ENCODE measurements around the gene ACBD3. TPM values are rescaled to one million over a fixed set of nuclear protein-coding genes. Genes with fewer than 3 reads are reported as not detected.

ACBD3 gene
- total and polyA plus RNA-seq, 2 of the 8 experiments (the other 6 are each of a cell fraction or from before 2014, with no cell fraction given): 8.4 to 29.4 TPM

DNA sequence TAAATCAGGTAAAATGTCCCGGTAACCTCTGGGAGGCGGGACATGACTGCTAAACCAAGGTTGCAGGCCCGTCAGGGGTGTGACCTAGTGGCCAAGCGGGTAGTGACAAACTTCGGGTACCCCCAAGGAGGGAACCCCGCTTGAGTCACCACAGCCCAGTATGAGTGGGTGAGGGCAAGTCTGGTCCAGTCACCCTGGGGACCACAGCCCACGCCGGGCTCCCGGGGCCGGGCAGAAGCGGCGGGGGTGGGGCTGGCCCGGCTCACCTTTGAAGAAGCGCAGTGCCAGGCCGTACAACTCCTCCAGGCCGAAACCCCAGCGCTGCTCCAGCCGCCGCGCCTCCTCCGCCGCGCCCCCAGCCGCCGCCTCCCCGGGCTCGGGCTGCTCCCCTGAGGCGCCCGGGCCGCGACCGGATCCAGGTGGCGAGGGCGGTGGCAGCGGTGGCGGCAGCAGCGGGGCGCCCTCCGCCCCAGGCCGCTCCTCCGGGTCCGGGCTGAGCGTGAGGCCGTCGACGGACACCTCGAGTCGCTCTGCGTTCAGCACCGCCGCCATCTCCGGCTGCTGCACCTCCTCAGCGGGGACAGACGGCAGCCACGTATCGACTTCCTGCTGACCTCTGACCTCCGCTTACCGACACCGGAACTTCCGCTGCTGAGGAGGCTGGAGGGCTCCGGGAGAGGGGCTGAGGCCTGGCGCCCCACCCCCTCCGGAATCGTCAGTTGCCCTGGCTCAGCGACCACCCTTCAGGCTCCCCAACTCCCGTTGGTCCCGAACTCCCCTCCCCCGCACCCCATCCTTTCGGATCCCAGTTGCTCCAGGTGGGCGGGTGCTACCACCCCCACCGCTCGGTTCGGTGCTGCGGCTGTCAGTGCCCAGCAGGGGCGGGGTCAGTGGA lies at the start of gene ACBD3 (continued):
- no peak for TF ChIP-seq KDM1A (IDR thresholded peaks at IDR 0.05; ENCODE audit: borderline replicate concordance, low read length)
- peak; percentile 86 for TF ChIP-seq YY1 (IDR thresholded peaks at IDR 0.05; ENCODE audit: low read depth, low read length)
- TF ChIP-seq MAFK (IDR thresholded peaks at IDR 0.05; ENCODE audit: low read depth, low read length): no peak
- TF ChIP-seq, protein P1, sequence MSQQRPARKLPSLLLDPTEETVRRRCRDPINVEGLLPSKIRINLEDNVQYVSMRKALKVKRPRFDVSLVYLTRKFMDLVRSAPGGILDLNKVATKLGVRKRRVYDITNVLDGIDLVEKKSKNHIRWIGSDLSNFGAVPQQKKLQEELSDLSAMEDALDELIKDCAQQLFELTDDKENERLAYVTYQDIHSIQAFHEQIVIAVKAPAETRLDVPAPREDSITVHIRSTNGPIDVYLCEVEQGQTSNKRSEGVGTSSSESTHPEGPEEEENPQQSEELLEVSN (IDR thresholded peaks at IDR 0.05): no peak
- TF ChIP-seq RBBP5 (IDR thresholded peaks at IDR 0.05; ENCODE audit: borderline replicate concordance, low read depth, low read length): peak; percentile 99
- TF ChIP-seq CTBP2 (IDR thresholded peaks at IDR 0.05; ENCODE audit: borderline replicate concordance, insufficient read depth, insufficient read length, low read length): no peak
- TF ChIP-seq USF2 (IDR thresholded peaks at IDR 0.05; ENCODE audit: low read length): no peak
- TF ChIP-seq POLR2A (IDR thresholded peaks at IDR 0.05; ENCODE audit: control extremely low read depth in 1 of 2, low read depth in 2 of 2, low read length in 2 of 2): peak; percentile 92 to 95
- TF ChIP-seq EP300 (IDR thresholded peaks at IDR 0.05; ENCODE audit: borderline replicate concordance in 1 of 2, low read depth in 2 of 2, low read length in 2 of 2): peak in 1 of 2 experiments; percentile 62; a peak in 1 of 3 replicates
- peak; percentile 88; the same call in 1 of the 2 replicates for TF ChIP-seq GABPA (IDR thresholded peaks at IDR 0.05; ENCODE audit: borderline replicate concordance, insufficient read depth, low read length)
- TF ChIP-seq RAD21 (IDR thresholded peaks at IDR 0.05 in 1 of 2, conservative IDR thresholded peaks at IDR 0.05 in 1 of 2; ENCODE audit: low read depth in 2 of 2, low read length in 2 of 2): peak in 1 of 2 experiments; percentile 23; a peak in 1 of 4 replicates
- TF ChIP-seq KDM4A (IDR thresholded peaks at IDR 0.05; ENCODE audit: low read depth, low read length, severe bottlenecking): peak; percentile 55
- no peak for TF ChIP-seq RFX5 (IDR thresholded peaks at IDR 0.05; ENCODE audit: borderline replicate concordance, low read depth, low read length)
- TF ChIP-seq CHD2 (IDR thresholded peaks at IDR 0.05; ENCODE audit: low read length): 0 out of 2 replicates have a peak, but pooled peaks have one; percentile 30
- TF ChIP-seq HDAC6 (IDR thresholded peaks at IDR 0.05; ENCODE audit: low read depth, low read length): no peak
- no peak for TF ChIP-seq FOSL1 (IDR thresholded peaks at IDR 0.05; ENCODE audit: insufficient read depth, low read depth, low read length)
- TF ChIP-seq, protein P2, sequence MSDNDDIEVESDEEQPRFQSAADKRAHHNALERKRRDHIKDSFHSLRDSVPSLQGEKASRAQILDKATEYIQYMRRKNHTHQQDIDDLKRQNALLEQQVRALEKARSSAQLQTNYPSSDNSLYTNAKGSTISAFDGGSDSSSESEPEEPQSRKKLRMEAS (IDR thresholded peaks at IDR 0.05): peak; percentile 15; the same call in 1 of the 2 replicates
- TF ChIP-seq HDAC2 (IDR thresholded peaks at IDR 0.05; ENCODE audit: borderline replicate concordance in 1 of 2, low read depth in 2 of 2, low read length in 2 of 2): peak in 1 of 2 experiments; percentile 33; a peak in 1 of 4 replicates
- TF ChIP-seq TAF1 (IDR thresholded peaks at IDR 0.05; ENCODE audit: low read depth, low read length): peak; percentile 85
- TF ChIP-seq TBP (IDR thresholded peaks at IDR 0.05; ENCODE audit: low read depth, low read length): peak; percentile 70
